Upper lobe of left lung (tissue), 6 donors: ENCODE data around the gene CALHM2. TPM values are rescaled to one million over a fixed set of nuclear protein-coding genes. Genes with fewer than 3 reads are reported as not detected.
"Not testable (repeated sequence)": the region's sequence is repeated elsewhere in the genome, so short reads cannot be mapped to it uniquely, and the experiment has no call there.

Experiments
- ATAC-seq, 2 donors: fragments of 200-7000 bp; cut with Tn5 transposase; one replicate each; pipeline ENCODE4 v1.9.1; 2022; ENCODE audit warnings: mild to moderate bottlenecking in 2 of 2, moderate library complexity in 2 of 2; ENCODE audit not compliant: low FRiP score in 2 of 2
- DNase-seq, 2 donors: peaks; one replicate each; pipeline ENCODE4 v3.0.0-alpha.2; 2019 to 2020
- H3K27ac ChIP-seq, 4 donors: fragments of 200-600 bp; sonication (generic); one replicate each; pipeline ENCODE4 v1.5.1; 2016 to 2019
- H3K27me3 ChIP-seq, 4 donors: fragments of 200-600 bp; sonication (generic); one replicate each; pipeline ENCODE4 v1.5.1; 2017 to 2019
- H3K36me3 ChIP-seq, 4 donors: fragments of 200-600 bp; sonication (generic); one replicate each; pipeline ENCODE4 v1.5.1; 2016 to 2019
- H3K4me1 ChIP-seq, 4 donors: fragments of 200-600 bp; sonication (generic); one replicate each; pipeline ENCODE4 v1.5.1; 2018 to 2019
- H3K4me3 ChIP-seq, 4 donors: fragments of 200-600 bp; sonication (generic); one replicate each; pipeline ENCODE4 v1.5.1; 2017 to 2019; ENCODE audit warnings: mild to moderate bottlenecking in 2 of 4, moderate library complexity in 1 of 4
- H3K9me3 ChIP-seq, 4 donors: fragments of 200-600 bp; sonication (generic); one replicate each; pipeline ENCODE4 v1.5.1; 2018 to 2019
- EP300 ChIP-seq, 4 donors: sonication (generic); formaldehyde crosslinking; IDR thresholded peaks; one replicate each; pipeline ENCODE4 v1.5.1; 2017; ENCODE audit warnings: antibody characterized with exemption in 4 of 4, control low read depth in 2 of 4
- POLR2A ChIP-seq, 4 donors: fragments of 450-650 bp; IDR thresholded peaks; one replicate each; pipeline ENCODE4 v1.5.1; 2016 to 2017; ENCODE audit warnings: antibody characterized with exemption in 4 of 4, mild to moderate bottlenecking in 2 of 4
- POLR2AphosphoS5 ChIP-seq, 2 donors: sonication (generic); formaldehyde crosslinking; IDR thresholded peaks; one replicate each; pipeline ENCODE4 v1.5.1; 2017; ENCODE audit warnings: antibody characterized with exemption in 2 of 2
- WGBS, 2 donors: methylation state at CpG; one replicate each; pipeline ENCODE4 v1.1.5; 2017 to 2018; 5-methylcytosine and 5-hydroxymethylcytosine counted together
- total RNA-seq, 6 donors: library from RNA; depleted of rRNA in 4 of 6; stranded (reverse); fragments of >200 nt in 4 of 6; gene quantifications; one replicate each; pipeline versions ENCODE4 v1.1.0 to v1.2.1, GENCODE V29; 2016 to 2021
- TF ChIP-seq, protein P1 (sequence below), 6 experiments: fragments of 450-650 bp in 4 of 6; fragments of 200-600 bp in 2 of 6; sonication (generic) in 2 of 6; IDR thresholded peaks; one replicate each; pipeline ENCODE4 v1.5.1; 2016 to 2019; ENCODE audit warnings: antibody characterized with exemption in 6 of 6
- donor health status: DM: no; HTN: no; CAD: no; lungs with moderate emphysema.
- donor health status: DM: no; HTN: yes; CAD: no; lungs with severe emphysema.

Gene CALHM2
- total RNA-seq, 6 donors from 2014 or later = 25.6 to 56.8 (median 40.5) TPM

- Histone ChIP-seq H3K4me3 (no peak overlapping the region), H3K9me3 (no peaks in the 10 kb centered on the region), H3K4me1 (peaks cover 0 to 6% (median 0%) of the 10 kb centered on the region in 4 donors), H3K36me3 (peaks cover 12 to 90% (median 47%) of the 10 kb centered on the region in 4 donors), H3K27me3 (no peaks in the 10 kb centered on the region), H3K27ac (no peak overlapping the region)
- 92 to 94% methylated on average over 9 of the region's 9 CpGs for WGBS, 2 donors
- TF ChIP-seq, protein P1, sequence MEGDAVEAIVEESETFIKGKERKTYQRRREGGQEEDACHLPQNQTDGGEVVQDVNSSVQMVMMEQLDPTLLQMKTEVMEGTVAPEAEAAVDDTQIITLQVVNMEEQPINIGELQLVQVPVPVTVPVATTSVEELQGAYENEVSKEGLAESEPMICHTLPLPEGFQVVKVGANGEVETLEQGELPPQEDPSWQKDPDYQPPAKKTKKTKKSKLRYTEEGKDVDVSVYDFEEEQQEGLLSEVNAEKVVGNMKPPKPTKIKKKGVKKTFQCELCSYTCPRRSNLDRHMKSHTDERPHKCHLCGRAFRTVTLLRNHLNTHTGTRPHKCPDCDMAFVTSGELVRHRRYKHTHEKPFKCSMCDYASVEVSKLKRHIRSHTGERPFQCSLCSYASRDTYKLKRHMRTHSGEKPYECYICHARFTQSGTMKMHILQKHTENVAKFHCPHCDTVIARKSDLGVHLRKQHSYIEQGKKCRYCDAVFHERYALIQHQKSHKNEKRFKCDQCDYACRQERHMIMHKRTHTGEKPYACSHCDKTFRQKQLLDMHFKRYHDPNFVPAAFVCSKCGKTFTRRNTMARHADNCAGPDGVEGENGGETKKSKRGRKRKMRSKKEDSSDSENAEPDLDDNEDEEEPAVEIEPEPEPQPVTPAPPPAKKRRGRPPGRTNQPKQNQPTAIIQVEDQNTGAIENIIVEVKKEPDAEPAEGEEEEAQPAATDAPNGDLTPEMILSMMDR (IDR thresholded peaks at IDR 0.05) = no peak
- TF ChIP-seq POLR2A (IDR thresholded peaks at IDR 0.05) (no peak), POLR2AphosphoS5 (IDR thresholded peaks at IDR 0.05) (no peak), EP300 (IDR thresholded peaks at IDR 0.05) (no peak)
- ATAC-seq (no peak), DNase-seq (no peak)
These were observed 24.3 kb downstream of the CALHM2 start for GRCh38 chr10:103427866-103428265.

DNA sequence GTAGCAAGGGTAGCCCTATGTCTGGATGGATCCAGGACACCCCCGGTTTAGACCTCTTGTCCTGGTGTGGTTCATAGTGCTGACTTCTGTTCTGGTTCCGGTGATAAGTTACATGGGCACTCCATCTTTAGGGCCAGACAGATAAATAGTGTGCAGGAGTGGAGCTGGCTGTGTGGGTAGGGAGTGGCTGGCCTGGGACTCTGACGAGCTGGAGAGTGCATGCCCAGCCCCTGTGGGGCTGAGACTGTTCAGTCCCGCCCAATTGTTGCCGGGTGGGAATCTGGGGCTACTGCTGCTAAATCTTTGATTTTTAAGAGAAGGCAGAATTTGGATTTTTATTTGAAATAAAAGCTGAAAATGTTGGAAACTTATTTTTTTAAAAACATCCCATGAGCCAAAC lies 28.4 kb downstream of the CALHM2 start:
- 86 to 96% methylated on average over 5 of the region's 5 CpGs for WGBS, 2 donors
- no peaks in the 10 kb centered on the region for H3K9me3 ChIP-seq
- TF ChIP-seq POLR2A (IDR thresholded peaks at IDR 0.05) = no peak
- H3K27ac ChIP-seq = no peak overlapping the region
- H3K27me3 ChIP-seq = no peaks in the 10 kb centered on the region
- DNase-seq = no peak
- H3K4me1 ChIP-seq = no peaks in the 10 kb centered on the region
- ATAC-seq = peak in 1 of 2 donors; percentile 29
- H3K4me3 ChIP-seq = no peak overlapping the region
- H3K36me3 ChIP-seq = peaks cover 15 to 95% (median 73%) of the 10 kb centered on the region in 4 donors

- 89 to 96% methylated on average over 4 of the region's 4 CpGs for WGBS, 2 donors
These were observed 33.1 kb downstream of the CALHM2 start for GRCh38 chr10:103419101-103419500.

DNA sequence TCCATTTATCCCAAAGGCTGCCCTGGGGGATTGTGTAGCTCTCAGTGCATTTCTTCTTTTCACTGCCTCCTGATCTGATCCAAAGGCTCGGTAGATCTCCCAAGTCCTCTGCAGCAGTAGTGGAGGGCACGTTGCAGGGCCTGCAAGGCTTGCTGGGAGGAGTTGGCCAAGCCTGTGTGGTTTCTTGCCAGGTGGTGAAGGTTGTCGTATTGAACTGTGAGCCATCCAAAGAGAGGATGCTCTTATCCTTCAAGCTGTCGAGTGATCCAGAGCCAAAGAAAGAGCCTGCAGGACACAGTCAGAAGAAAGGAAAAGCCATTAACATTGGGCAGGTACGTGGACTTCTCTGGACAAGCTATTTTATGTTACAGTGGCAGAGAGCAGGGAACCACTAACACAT lies 34.6 kb downstream of the CALHM2 start:
- Histone ChIP-seq H3K27me3 (no peaks in the 10 kb centered on the region), H3K4me3 (no peak overlapping the region), H3K4me1 (no peaks in the 10 kb centered on the region), H3K27ac (no peak overlapping the region), H3K36me3 (peaks cover 36 to 98% (median 89%) of the 10 kb centered on the region in 4 donors), H3K9me3 (no peaks in the 10 kb centered on the region)
- TF ChIP-seq, protein P1 (IDR thresholded peaks at IDR 0.05) = no peak
- no peak for DNase-seq
- ATAC-seq = no peak
- WGBS, 2 donors = 90 to 94% methylated on average over 5 of the region's 5 CpGs

More at GRCh38 chr10:103419101-103419500, 33.1 kb downstream of the CALHM2 start:
- H3K36me3 ChIP-seq = peaks cover 36 to 98% (median 88%) of the 10 kb centered on the region in 4 donors
- no peak for ATAC-seq
- H3K27me3 ChIP-seq = no peaks in the 10 kb centered on the region
- no peaks in the 10 kb centered on the region for H3K9me3 ChIP-seq
- H3K4me1 ChIP-seq = no peaks in the 10 kb centered on the region
- DNase-seq = no peak
- H3K4me3 ChIP-seq = no peak overlapping the region
- TF ChIP-seq POLR2A (IDR thresholded peaks at IDR 0.05) = no peak
- no peak for TF ChIP-seq EP300 (IDR thresholded peaks at IDR 0.05)
- TF ChIP-seq POLR2AphosphoS5 (IDR thresholded peaks at IDR 0.05) = no peak
- TF ChIP-seq, protein P1 (IDR thresholded peaks at IDR 0.05) = no peak
- H3K27ac ChIP-seq = no peak overlapping the region

GRCh38 chr10:103417148-103417469 lies 35.1 kb downstream of the CALHM2 start:
- not testable (repeated sequence) for H3K27me3 ChIP-seq, H3K4me1 ChIP-seq, H3K9me3 ChIP-seq, H3K27ac ChIP-seq, DNase-seq, H3K4me3 ChIP-seq, ATAC-seq
- peaks cover 36 to 98% (median 90%) of the 10 kb centered on the region in 4 donors for H3K36me3 ChIP-seq
- 89 to 97% methylated on average over 5 of the region's 5 CpGs for WGBS, 2 donors

DNA sequence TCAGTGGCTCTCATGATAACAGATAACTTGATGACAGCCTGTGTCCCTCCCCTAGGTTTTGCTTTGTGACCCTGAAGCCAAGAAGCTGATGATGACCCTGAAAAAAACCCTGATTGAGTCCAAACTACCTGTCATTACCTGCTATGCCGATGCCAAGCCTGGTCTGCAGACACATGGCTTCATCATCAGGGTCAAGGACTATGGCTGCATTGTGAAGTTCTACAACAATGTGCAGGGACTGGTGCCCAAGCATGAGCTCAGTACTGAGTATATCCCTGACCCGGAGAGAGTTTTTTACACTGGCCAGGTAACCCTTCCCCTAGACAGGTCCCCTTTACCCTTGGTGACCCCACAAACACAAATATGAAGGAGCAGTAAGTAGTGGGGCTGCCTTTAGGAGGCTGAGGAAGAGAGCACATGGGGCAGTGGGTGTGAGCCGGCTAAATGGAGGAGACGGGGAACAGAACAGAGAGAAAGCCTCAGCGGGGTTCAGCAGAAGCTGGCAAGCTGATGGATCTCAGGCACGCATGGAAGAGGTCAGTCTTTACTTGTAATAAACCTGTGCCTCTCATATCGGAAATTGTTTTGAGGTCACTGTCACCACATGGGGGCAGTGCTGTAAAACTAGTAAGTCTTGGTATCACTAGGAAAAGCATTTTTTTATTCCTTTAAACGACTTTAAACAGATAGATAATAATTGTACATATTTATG lies 35.6 kb downstream of the CALHM2 start:
- peak in 1 of 2 donors; percentile 61 for ATAC-seq
- TF ChIP-seq POLR2AphosphoS5 (IDR thresholded peaks at IDR 0.05) (no peak), EP300 (IDR thresholded peaks at IDR 0.05) (no peak)
- TF ChIP-seq, protein P1 (IDR thresholded peaks at IDR 0.05) = peak; percentile 24 to 68 (median 46)

More for the DNA sequence above, 35.6 kb downstream of the CALHM2 start:
- no peak overlapping the region for H3K4me3 ChIP-seq
- H3K36me3 ChIP-seq = peaks cover 36 to 99% (median 92%) of the 10 kb centered on the region in 4 donors
- H3K27me3 ChIP-seq = no peaks in the 10 kb centered on the region
- no peaks in the 10 kb centered on the region for H3K9me3 ChIP-seq
- peak in 1 of 2 donors; percentile 41 for DNase-seq
- WGBS, 2 donors = 56 to 59% methylated on average over 7 to 8 of the region's 8 CpGs
- no peaks in the 10 kb centered on the region for H3K4me1 ChIP-seq
- H3K27ac ChIP-seq = no peak overlapping the region
